H9 (cell line): ENCODE measurements around the gene GALC. TPM values are rescaled to one million over a fixed set of nuclear protein-coding genes. Genes with fewer than 3 reads are reported as not detected.

Experiments
- DNase-seq: peaks from one replicate; pipeline ENCODE4 v3.0.0-alpha.2; 2017
- H2AFZ ChIP-seq: one replicate; pipeline ENCODE4 v1.6.1; 2013; ENCODE audit warnings: mild to moderate bottlenecking, low read length, control low read depth, moderate library complexity
- H2AK5ac ChIP-seq: 2 replicates; pipeline ENCODE4 v1.6.1; 2013; ENCODE audit warnings: low read length, control low read depth, mixed read lengths; ENCODE audit not compliant: insufficient read length
- H2BK120ac ChIP-seq: one replicate; pipeline ENCODE4 v1.6.1; 2013; ENCODE audit warnings: low read depth, mild to moderate bottlenecking, low read length, control low read depth, inconsistent platforms; ENCODE audit not compliant: poor library complexity, severe bottlenecking
- H2BK12ac ChIP-seq: 2 replicates; pipeline ENCODE4 v1.6.1; 2013; ENCODE audit warnings: low read length, control low read depth, mixed read lengths, low read depth; ENCODE audit not compliant: insufficient read length
- H2BK15ac ChIP-seq: 2 replicates; pipeline ENCODE4 v1.6.1; 2013; ENCODE audit warnings: low read depth, low read length, control low read depth
- H2BK20ac ChIP-seq: one replicate; pipeline ENCODE4 v1.6.1; 2013; ENCODE audit warnings: low read depth, mild to moderate bottlenecking, low read length, control low read depth, inconsistent platforms; ENCODE audit not compliant: poor library complexity, severe bottlenecking
- H2BK5ac ChIP-seq: 2 replicates; pipeline ENCODE4 v1.6.1; 2013; ENCODE audit warnings: low read length, control low read depth, mixed read lengths; ENCODE audit not compliant: insufficient read length
- H3K14ac ChIP-seq: 2 replicates; pipeline ENCODE4 v1.6.1; 2013; ENCODE audit warnings: low read length, control low read depth; ENCODE audit not compliant: insufficient read depth
- H3K18ac ChIP-seq: 2 replicates; pipeline ENCODE4 v1.6.1; 2013; ENCODE audit warnings: low read depth, mild to moderate bottlenecking, mixed read lengths, low read length, control low read depth; ENCODE audit not compliant: insufficient read length
- H3K23ac ChIP-seq: 2 replicates; pipeline ENCODE4 v1.6.1; 2013; ENCODE audit warnings: low read length, control low read depth, mixed read lengths, low read depth; ENCODE audit not compliant: insufficient read length
- H3K23me2 ChIP-seq: 2 replicates; pipeline ENCODE4 v1.6.1; 2013; ENCODE audit warnings: low read depth, mild to moderate bottlenecking, mixed read lengths, low read length, control low read depth; ENCODE audit not compliant: insufficient read length, poor library complexity, severe bottlenecking
- H3K27ac ChIP-seq: 2 replicates; pipeline ENCODE4 v1.5.1; 2013; ENCODE audit warnings: low read length, control low read depth, mixed read lengths, low read depth; ENCODE audit not compliant: insufficient read length
- H3K27me3 ChIP-seq: 2 replicates; pipeline ENCODE4 v1.6.1; 2013; ENCODE audit warnings: low read length, control low read depth, inconsistent platforms; ENCODE audit not compliant: insufficient read depth
- H3K4ac ChIP-seq: 2 replicates; pipeline ENCODE4 v1.6.1; 2013; ENCODE audit warnings: low read depth, mild to moderate bottlenecking, control low read depth, inconsistent platforms, low read length, moderate library complexity
- H3K4me1 ChIP-seq: 2 replicates; pipeline ENCODE4 v1.6.1; 2013; ENCODE audit warnings: low read length, control low read depth, inconsistent platforms; ENCODE audit not compliant: insufficient read depth
- H3K4me2 ChIP-seq: 2 replicates; pipeline ENCODE4 v1.6.1; 2013; ENCODE audit warnings: low read length, control low read depth, mixed read lengths; ENCODE audit not compliant: insufficient read length, insufficient read depth
- H3K56ac ChIP-seq: 2 replicates; pipeline ENCODE4 v1.6.1; 2013; ENCODE audit warnings: low read depth, mild to moderate bottlenecking, mixed read lengths, low read length, control low read depth; ENCODE audit not compliant: insufficient read length
- H3K79me1 ChIP-seq: 2 replicates; pipeline ENCODE4 v1.6.1; 2013; ENCODE audit warnings: low read depth, mild to moderate bottlenecking, moderate library complexity, low read length, control low read depth, inconsistent platforms; ENCODE audit not compliant: insufficient read depth, poor library complexity, severe bottlenecking
- H3K79me2 ChIP-seq: 2 replicates; pipeline ENCODE4 v1.6.1; 2013; ENCODE audit warnings: low read length, control low read depth, inconsistent platforms; ENCODE audit not compliant: insufficient read depth
- H3K9ac ChIP-seq: 2 replicates; pipeline ENCODE4 v1.6.1; 2013; ENCODE audit warnings: low read length, control low read depth, mixed read lengths; ENCODE audit not compliant: insufficient read length; ENCODE audit errors: extremely low read depth
- H3K9me3 ChIP-seq: one replicate; pipeline ENCODE4 v1.6.1; 2013; ENCODE audit warnings: low read depth, low read length, inconsistent platforms; ENCODE audit not compliant: control insufficient read depth
- H3T11ph ChIP-seq: one replicate; pipeline ENCODE4 v1.6.1; 2013; ENCODE audit warnings: mild to moderate bottlenecking, low read length, control low read depth, inconsistent platforms
- H4K20me1 ChIP-seq: one replicate; pipeline ENCODE4 v1.6.1; 2013; ENCODE audit not compliant: control insufficient read depth, insufficient read length, insufficient read depth
- H4K5ac ChIP-seq: 2 replicates; pipeline ENCODE4 v1.6.1; 2013; ENCODE audit warnings: low read depth, mild to moderate bottlenecking, mixed read lengths, low read length, control low read depth; ENCODE audit not compliant: insufficient read length
- H4K8ac ChIP-seq: replicated peaks from 2 replicates; pipeline ENCODE4 v1.6.1; 2013; ENCODE audit warnings: low read length, control low read depth, mixed read lengths, low read depth; ENCODE audit not compliant: insufficient read length
- H4K91ac ChIP-seq: 2 replicates; pipeline ENCODE4 v1.6.1; 2013; ENCODE audit warnings: low read depth, mild to moderate bottlenecking, moderate library complexity, mixed read lengths, low read length, control low read depth; ENCODE audit not compliant: insufficient read length
- H3K27ac Mint-ChIP-seq, 3 experiments: 2 replicates in 2 of 3; 3 replicates in 1 of 3; pipeline ENCODE4 v1.8.0; 2020 to 2021; ENCODE audit warnings: mixed read lengths in 3 of 3, mild to moderate bottlenecking in 1 of 3, moderate library complexity in 1 of 3
- H3K27me3 Mint-ChIP-seq: 2 replicates; pipeline ENCODE4 v1.8.0; 2021; ENCODE audit warnings: low read depth, mild to moderate bottlenecking, moderate library complexity, mixed read lengths
- H3K36me3 Mint-ChIP-seq, 3 experiments: 2 replicates in 2 of 3; 3 replicates in 1 of 3; pipeline ENCODE4 v1.8.0; 2020 to 2021; ENCODE audit warnings: low read depth in 3 of 3, mixed read lengths in 3 of 3; ENCODE audit not compliant: insufficient read depth in 1 of 3
- H3K4me1 Mint-ChIP-seq, 2 experiments: 2 replicates each; pipeline ENCODE4 v1.8.0; 2020; ENCODE audit warnings: mixed read lengths in 2 of 2
- H3K4me3 Mint-ChIP-seq, 2 experiments: 2 replicates in 1 of 2; 3 replicates in 1 of 2; pipeline ENCODE4 v1.8.0; 2020 to 2021; ENCODE audit warnings: mild to moderate bottlenecking in 2 of 2, mixed read lengths in 2 of 2, moderate library complexity in 1 of 2
- H3K9me3 Mint-ChIP-seq, 2 experiments: 2 replicates in 1 of 2; 3 replicates in 1 of 2; pipeline ENCODE4 v1.8.0; 2020; ENCODE audit warnings: mild to moderate bottlenecking in 2 of 2, mixed read lengths in 2 of 2, moderate library complexity in 1 of 2
- CTCF ChIP-seq: fragments of 200-600 bp; sonication (generic); conservative IDR thresholded peaks from 3 replicates; pipeline ENCODE4 v1.8.0; 2021; ENCODE audit warnings: antibody characterized with exemption, mild to moderate bottlenecking
- total RNA-seq: library from RNA; stranded (reverse); gene quantifications from 2 replicates; pipeline ENCODE4 v1.2.1, GENCODE V29; 2021

GALC gene
- total RNA-seq, 1 experiment from 2014 or later, result 12.4 TPM

- Mint-ChIP-seq H3K36me3 (no peaks in the 10 kb centered on the region), H3K27ac (no peak overlapping the region), H3K4me3 (no peak overlapping the region), H3K27me3 (peaks cover 2% of the 10 kb centered on the region), H3K4me1 (peaks cover 2 to 4% of the 10 kb centered on the region in 2 experiments; a peak in 3 of 4 replicates), H3K9me3 (no peaks in the 10 kb centered on the region)
- Histone ChIP-seq H4K20me1 (no peaks in the 10 kb centered on the region), H3K9ac (no peak overlapping the region), H2AFZ (no peak overlapping the region), H2AK5ac (no peak overlapping the region), H3K23ac (no peak overlapping the region), H3K79me1 (no peaks in the 10 kb centered on the region), H3K4me2 (no peak overlapping the region), H3K56ac (no peak overlapping the region), H3K23me2 (no peaks in the 10 kb centered on the region), H3K4ac (no peak overlapping the region), H3K27me3 (no peaks in the 10 kb centered on the region), H4K91ac (no peak overlapping the region), H4K8ac (no peak overlapping the region), H3K27ac (no peak overlapping the region), H2BK15ac (no peak overlapping the region), H4K5ac (no peak overlapping the region), H3T11ph (no peak overlapping the region), H2BK12ac (no peak overlapping the region), H3K14ac (no peak overlapping the region), H2BK20ac (no peak overlapping the region), H2BK120ac (no peak overlapping the region), H3K9me3 (no peaks in the 10 kb centered on the region), H2BK5ac (no peak overlapping the region), H3K4me1 (no peaks in the 10 kb centered on the region; the same call in 1 of the 2 replicates), H3K79me2 (no peaks in the 10 kb centered on the region), H3K18ac (no peak overlapping the region)
- TF ChIP-seq CTCF, result no peak
- no peak for DNase-seq
Observed at GRCh38 chr14:87998482-87998881, 5.5 kb upstream of the GALC start.
